H1 (cell line): ENCODE measurements around the gene POLE. TPM values are rescaled to one million over a fixed set of nuclear protein-coding genes. Genes with fewer than 3 reads are reported as not detected.

Experiments
- CTCF ChIA-PET: fragments of 300-600 bp; sonication (Branson Sonifier 250); formaldehyde crosslinking; loops from one replicate; lab custom pipeline; 2021; ENCODE audit not compliant: partially characterized antibody; lab: Charles Lee
- POLR2A ChIA-PET: fragments of 300-600 bp; sonication (Branson Sonifier 250); formaldehyde crosslinking; loops from one replicate; lab custom pipeline; 2021; ENCODE audit warnings: inconsistent platforms; ENCODE audit not compliant: partially characterized antibody; lab: Charles Lee
- DNase-seq, 2 experiments: peaks; one replicate each; pipeline versions ENCODE4 v3.0.0 to v3.0.0-alpha.2; 2010 to 2022; ENCODE audit warnings: low spot score in 2 of 2, low read depth in 1 of 2, mixed read lengths in 1 of 2
- FAIRE-seq: peaks from 2 replicates; lab custom pipeline; 2011; peaks lifted over from hg19 to GRCh38; lab: Jason Lieb, UNC
- H2AFZ ChIP-seq: 2 replicates; pipeline ENCODE4 v1.8.1; 2012; ENCODE audit warnings: low read length, inconsistent platforms
- H2AK5ac ChIP-seq: 2 replicates; pipeline ENCODE4 v1.6.1; 2013; ENCODE audit warnings: low read depth, low read length
- H2BK120ac ChIP-seq: replicated peaks from 2 replicates; pipeline ENCODE3; 2013; ENCODE audit warnings: low read depth, low read length, inconsistent platforms
- H2BK12ac ChIP-seq: 2 replicates; pipeline ENCODE4 v1.6.1; 2013; ENCODE audit warnings: low read depth, low read length
- H2BK15ac ChIP-seq: 2 replicates; pipeline ENCODE4 v1.6.1; 2013; ENCODE audit warnings: low read length
- H2BK20ac ChIP-seq: 2 replicates; pipeline ENCODE4 v1.6.1; 2013; ENCODE audit warnings: low read length
- H2BK5ac ChIP-seq: 2 replicates; pipeline ENCODE4 v1.6.1; 2013; ENCODE audit warnings: low read depth, low read length
- H3K14ac ChIP-seq: 2 replicates; pipeline ENCODE4 v1.6.1; 2013; ENCODE audit warnings: inconsistent platforms; ENCODE audit not compliant: insufficient read length
- H3K18ac ChIP-seq: 2 replicates; pipeline ENCODE4 v1.6.1; 2013; ENCODE audit warnings: low read length; ENCODE audit errors: extremely low read depth
- H3K23ac ChIP-seq: 2 replicates; pipeline ENCODE4 v1.6.1; 2013; ENCODE audit warnings: inconsistent platforms; ENCODE audit not compliant: insufficient read length
- H3K23me2 ChIP-seq: 2 replicates; pipeline ENCODE4 v1.6.1; 2013; ENCODE audit warnings: low read depth, low read length
- H3K27ac ChIP-seq: 2 replicates; pipeline ENCODE4 v1.6.1; 2011; ENCODE audit warnings: low read depth, low read length, inconsistent platforms
- H3K27me3 ChIP-seq, 4 experiments: replicated peaks in 1 of 4; 1 replicate in 1 of 4; 2 replicates in 3 of 4; pipeline versions ENCODE4 v1.6.1 to v1.8.1; 2011 to 2013; ENCODE audit warnings: low read length in 3 of 4, mild to moderate bottlenecking in 3 of 4, inconsistent platforms in 2 of 4, mixed read lengths in 2 of 4, moderate library complexity in 1 of 4; ENCODE audit not compliant: control insufficient read depth in 3 of 4, insufficient read depth in 3 of 4; ENCODE audit errors: extremely low read depth in 1 of 4
- H3K36me3 ChIP-seq, 4 experiments: 2 replicates each; pipeline versions ENCODE4 v1.6.1 to v1.8.1; 2011 to 2013; ENCODE audit warnings: mild to moderate bottlenecking in 4 of 4, low read length in 3 of 4, moderate library complexity in 2 of 4, control low read depth in 1 of 4, inconsistent platforms in 1 of 4; ENCODE audit not compliant: insufficient read depth in 4 of 4, control insufficient read depth in 2 of 4
- H3K4ac ChIP-seq: replicated peaks from 2 replicates; pipeline ENCODE3; 2013; ENCODE audit warnings: low read length, low read depth, mixed read lengths, inconsistent platforms; ENCODE audit not compliant: insufficient read length
- H3K4me1 ChIP-seq, 4 experiments: replicated peaks in 1 of 4; 1 replicate in 1 of 4; 2 replicates in 3 of 4; pipeline versions ENCODE4 v1.6.1 to v1.8.1; 2011 to 2013; ENCODE audit warnings: low read length in 3 of 4, inconsistent platforms in 2 of 4, mixed read lengths in 1 of 4; ENCODE audit not compliant: insufficient read depth in 4 of 4, control insufficient read depth in 3 of 4
- H3K4me2 ChIP-seq, 2 experiments: 2 replicates each; pipeline versions ENCODE4 v1.6.1 to v1.8.1; 2011 to 2013; ENCODE audit warnings: low read depth in 2 of 2, low read length in 2 of 2, control low read depth in 1 of 2, inconsistent platforms in 1 of 2, mild to moderate bottlenecking in 1 of 2; ENCODE audit not compliant: insufficient read depth in 1 of 2
- H3K4me3 ChIP-seq, 4 experiments: fragments of 200-600, 300-600 bp in 1 of 4; sonication (generic), shearing (Covaris generic), sonication (Bioruptor Twin) in 1 of 4; 2 replicates each; pipeline versions ENCODE4 v1.5.1 to v1.8.1; 2011 to 2016; ENCODE audit warnings: low read length in 4 of 4, low read depth in 3 of 4, control low read depth in 2 of 4, inconsistent platforms in 2 of 4, mild to moderate bottlenecking in 2 of 4, mixed read lengths in 1 of 4, moderate library complexity in 1 of 4; ENCODE audit not compliant: insufficient read depth in 2 of 4; ENCODE audit errors: extremely low read depth in 1 of 4
- H3K56ac ChIP-seq: replicated peaks from 2 replicates; pipeline ENCODE3; 2013; ENCODE audit warnings: low read depth, mild to moderate bottlenecking, mixed read lengths, low read length, inconsistent platforms; ENCODE audit not compliant: insufficient read length
- H3K79me1 ChIP-seq: 2 replicates; pipeline ENCODE4 v1.6.1; 2013; ENCODE audit warnings: low read depth, low read length, control low read depth
- H3K79me2 ChIP-seq, 2 experiments: 2 replicates each; pipeline versions ENCODE4 v1.6.1 to v1.8.1; 2012 to 2013; ENCODE audit warnings: low read length in 2 of 2, mild to moderate bottlenecking in 2 of 2, inconsistent platforms in 1 of 2; ENCODE audit not compliant: insufficient read depth in 2 of 2, control insufficient read depth in 1 of 2
- H3K9ac ChIP-seq, 4 experiments: replicated peaks in 1 of 4; 1 replicate in 1 of 4; 2 replicates in 3 of 4; pipeline versions ENCODE4 v1.6.1 to v1.8.1; 2011 to 2013; ENCODE audit warnings: low read depth in 3 of 4, low read length in 3 of 4, control low read depth in 2 of 4, mild to moderate bottlenecking in 2 of 4, moderate library complexity in 2 of 4, inconsistent platforms in 1 of 4; ENCODE audit errors: extremely low read depth in 1 of 4
- H3K9me3 ChIP-seq, 2 experiments: 2 replicates each; pipeline versions ENCODE4 v1.6.1 to v1.8.1; 2012 to 2013; ENCODE audit warnings: mild to moderate bottlenecking in 2 of 2, moderate library complexity in 2 of 2, control low read depth in 1 of 2, inconsistent platforms in 1 of 2, low read depth in 1 of 2, low read length in 1 of 2, mixed read lengths in 1 of 2; ENCODE audit not compliant: insufficient read depth in 2 of 2
- H4K20me1 ChIP-seq, 2 experiments: replicated peaks in 1 of 2; 2 replicates each; pipeline versions ENCODE3 to v1.8.1; 2011 to 2013; ENCODE audit warnings: inconsistent platforms in 2 of 2, low read length in 2 of 2, mild to moderate bottlenecking in 1 of 2; ENCODE audit not compliant: insufficient read depth in 2 of 2, control insufficient read depth in 1 of 2
- H4K5ac ChIP-seq: 2 replicates; pipeline ENCODE4 v1.6.1; 2013; ENCODE audit warnings: low read length, low read depth, mixed read lengths, inconsistent platforms; ENCODE audit not compliant: insufficient read length
- H4K8ac ChIP-seq: 2 replicates; pipeline ENCODE4 v1.8.0; 2013; ENCODE audit warnings: mild to moderate bottlenecking, moderate library complexity, low read length, inconsistent platforms; ENCODE audit not compliant: insufficient read depth; ENCODE audit errors: extremely low read depth
- H4K91ac ChIP-seq: replicated peaks from 2 replicates; pipeline ENCODE3; 2013; ENCODE audit warnings: low read length, mixed read lengths, inconsistent platforms; ENCODE audit not compliant: insufficient read length
- CHD1 ChIP-seq: IDR thresholded peaks from 2 replicates; pipeline ENCODE4 v1.6.1; 2012; ENCODE audit warnings: low read depth, low read length, improper control_type of control experiment
- JUND ChIP-seq: IDR thresholded peaks from 2 replicates; pipeline ENCODE4 v1.6.1; 2011; ENCODE audit warnings: mild to moderate bottlenecking, improper control_type of control experiment, low read length
- POLR2AphosphoS5 ChIP-seq: IDR thresholded peaks from 2 replicates; pipeline ENCODE4 v1.6.1; 2011; ENCODE audit warnings: low read depth, low read length
- WGBS, 2 experiments: shearing (Covaris generic) in 1 of 2; methylation state at CpG; one replicate each; pipeline versions ENCODE4 v1.1.6 to v1.1.7; 2013 to 2015; ENCODE audit warnings: low lambda C conversion rate in 2 of 2, mixed read lengths in 2 of 2, inconsistent platforms in 1 of 2, low coverage in 1 of 2, missing lambda C conversion rate in 1 of 2; ENCODE audit not compliant: insufficient replicate concordance in 2 of 2, insufficient coverage in 1 of 2, insufficient read length in 1 of 2; ENCODE audit errors: extremely low coverage in 1 of 2, missing lambda C conversion rate in 1 of 2; 5-methylcytosine and 5-hydroxymethylcytosine counted together
- polyA plus RNA-seq, 7 experiments: library from polyadenylated mRNA; depleted of rRNA in 3 of 7; stranded (reverse) in 5 of 7; unstranded in 2 of 7; fragments of >200 nt in 5 of 7; fragments of 200-250 nt in 2 of 7; gene quantifications; 1 replicate in 5 of 7; 2 replicates in 1 of 7; 4 replicates in 1 of 7; pipeline versions ENCODE4 v1.2.1 to v1.2.3, GENCODE V29; 2011 to 2013; ENCODE audit warnings: missing spikeins in 2 of 7, mixed read lengths in 2 of 7
- total RNA-seq: library from RNA; stranded (reverse); fragmentation: NEBNext Ultra II Directional; extraction: Animal tissue kit (Norgen Biotek cat#: 25700); gene quantifications from 2 replicates; pipeline ENCODE4 v1.2.1, GENCODE V29; 2021

The POLE gene
- total and polyA plus RNA-seq, 2 of the 8 experiments (the other 6 are each of a cell fraction or from before 2014, with no cell fraction given), result 59.7 to 115 TPM

GRCh38 chr12:132623072-132623869 lies 63.9 kb downstream of the POLE start:
- H2BK15ac ChIP-seq, result no peak overlapping the region
- no peak overlapping the region for H2BK12ac ChIP-seq
- H3K79me1 ChIP-seq, result no peaks in the 10 kb centered on the region; the same call in 1 of the 2 replicates
- H4K5ac ChIP-seq, result no peak overlapping the region
- no peak overlapping the region for H4K91ac ChIP-seq
- H2AK5ac ChIP-seq, result no peak overlapping the region
- DNase-seq (no peak), FAIRE-seq (no peak)
- H3K27me3 ChIP-seq, result peaks cover 2 to 14% (median 9%) of the 10 kb centered on the region in 4 experiments; a peak in 5 of 7 replicates
- no peak overlapping the region for H3K27ac ChIP-seq
- H3K4me1 ChIP-seq, result no peaks in the 10 kb centered on the region; a peak in 1 of 7 replicates
- ChIA-PET POLR2A (interaction anchor here (1.1 to 3.4 kb wide), 4 partner anchors 8 to 23 kb away, joined by 3 to 26 read pairs (median 3); no protein-coding TSS in a partner anchor), CTCF (interaction anchor here (0.6 to 4.6 kb wide), 4 partner anchors 12 to 256 kb away, joined by 3 to 28 read pairs (median 4); no protein-coding TSS in a partner anchor)
- no peak overlapping the region for H3K18ac ChIP-seq
- no peak overlapping the region for H2BK20ac ChIP-seq
- H3K56ac ChIP-seq, result no peak overlapping the region
- H3K79me2 ChIP-seq, result no peaks in the 10 kb centered on the region
- no peaks in the 10 kb centered on the region for H3K9me3 ChIP-seq
- WGBS, 2 experiments, result 92% methylated on average over 25 of the region's 25 CpGs; no CpG with 5 or more reads in 1 of the 2 experiments
- H3K14ac ChIP-seq, result no peak overlapping the region
- H3K23ac ChIP-seq, result no peak overlapping the region
- peaks cover 13 to 29% (median 19%) of the 10 kb centered on the region in 4 experiments; a peak in 7 of 8 replicates for H3K36me3 ChIP-seq
- peaks cover 7 to 14% of the 10 kb centered on the region in 2 experiments for H4K20me1 ChIP-seq
- no peak overlapping the region for H2AFZ ChIP-seq
- no peak overlapping the region for H3K4ac ChIP-seq
- no peak overlapping the region for H3K4me3 ChIP-seq
- H3K4me2 ChIP-seq, result no peak overlapping the region
- H2BK5ac ChIP-seq, result no peak overlapping the region
- no peaks in the 10 kb centered on the region; the same call in 1 of the 2 replicates for H3K23me2 ChIP-seq
- H3K9ac ChIP-seq, result no peak overlapping the region; a peak in 1 of 7 replicates
- H4K8ac ChIP-seq, result no peak overlapping the region
- no peak overlapping the region for H2BK120ac ChIP-seq
- TF ChIP-seq POLR2AphosphoS5, result peak; percentile 11; the same call in 1 of the 2 replicates
- no peak for TF ChIP-seq JUND
- no peak for TF ChIP-seq CHD1
